ENCODE measurements around the gene ASIC5.
"Not testable (repeated sequence)": the region's sequence is repeated elsewhere in the genome, so short reads cannot be mapped to it uniquely, and the experiment has no call there.

Gene ASIC5

DNA sequence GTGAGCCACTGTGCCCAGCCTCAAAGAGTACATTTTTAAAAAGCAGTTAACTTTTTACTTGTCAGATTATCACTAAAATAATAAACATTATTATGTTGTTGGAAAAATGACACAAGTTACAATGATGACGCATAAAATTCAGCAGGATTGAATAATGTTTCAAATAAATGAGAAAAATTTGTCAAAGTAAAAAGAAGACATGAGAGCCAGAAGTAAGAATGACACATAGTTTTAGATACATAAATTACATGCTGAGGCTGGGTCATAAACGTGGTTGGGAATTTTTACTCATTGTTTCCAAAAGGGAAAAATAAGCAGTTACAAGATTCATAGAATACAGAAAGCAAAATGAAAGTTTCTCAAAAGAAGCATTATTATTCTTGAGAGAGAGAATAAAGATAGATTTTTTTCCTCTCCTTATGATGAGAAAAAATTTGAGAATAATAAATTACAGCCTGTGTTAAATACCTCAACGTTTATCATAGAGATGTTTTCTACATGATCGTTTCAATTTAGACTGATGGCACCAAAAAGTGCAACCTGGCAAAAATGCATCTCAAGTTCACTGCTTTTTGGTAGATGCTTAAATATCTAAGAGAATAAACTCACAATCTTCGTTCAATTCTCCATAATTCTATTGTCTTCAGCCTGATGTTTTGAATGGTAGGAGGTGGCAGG lies 66.8 kb downstream of the ASIC5 start:
- DNase-seq = no peak

DNA sequence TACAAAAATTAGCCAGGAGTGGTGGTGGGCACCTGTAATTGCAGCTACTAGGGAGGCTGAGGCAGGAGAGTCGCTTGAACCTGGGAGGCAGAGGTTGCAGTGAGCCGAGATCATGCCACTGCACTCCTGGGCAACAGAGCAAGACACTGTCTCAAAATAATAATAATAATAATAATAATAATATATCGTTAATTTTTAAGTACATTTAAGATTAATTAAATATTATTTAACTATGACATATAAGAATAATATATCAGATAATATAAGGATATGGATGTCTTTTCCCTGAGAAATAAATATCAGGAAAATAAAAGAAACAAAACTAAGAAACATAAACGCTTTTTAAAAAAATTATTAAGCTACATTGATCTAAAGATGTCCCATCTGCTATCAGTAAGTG lies 68.5 kb downstream of the ASIC5 start:
- not testable (repeated sequence) for DNase-seq

DNA sequence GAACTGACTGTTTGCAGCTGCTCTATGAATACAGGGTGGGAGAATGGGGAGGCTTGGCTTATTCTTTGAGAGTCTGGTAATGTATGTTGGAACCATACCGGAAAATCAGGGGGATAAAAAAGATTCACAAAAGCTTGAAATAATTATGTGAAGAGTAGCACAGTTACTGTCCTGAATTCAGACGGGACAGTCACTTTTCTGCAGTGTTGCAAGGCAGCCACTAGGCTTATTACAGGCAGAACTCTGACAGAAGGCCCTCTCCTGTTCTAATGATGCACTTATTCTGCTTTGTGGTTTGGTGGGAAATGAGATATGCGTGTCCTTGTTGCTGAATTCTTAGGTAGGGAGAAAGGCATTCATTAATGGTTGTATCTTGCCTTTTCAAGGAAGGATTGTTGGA lies 70.1 kb downstream of the ASIC5 start:
- peak; percentile 3 for DNase-seq

DNA sequence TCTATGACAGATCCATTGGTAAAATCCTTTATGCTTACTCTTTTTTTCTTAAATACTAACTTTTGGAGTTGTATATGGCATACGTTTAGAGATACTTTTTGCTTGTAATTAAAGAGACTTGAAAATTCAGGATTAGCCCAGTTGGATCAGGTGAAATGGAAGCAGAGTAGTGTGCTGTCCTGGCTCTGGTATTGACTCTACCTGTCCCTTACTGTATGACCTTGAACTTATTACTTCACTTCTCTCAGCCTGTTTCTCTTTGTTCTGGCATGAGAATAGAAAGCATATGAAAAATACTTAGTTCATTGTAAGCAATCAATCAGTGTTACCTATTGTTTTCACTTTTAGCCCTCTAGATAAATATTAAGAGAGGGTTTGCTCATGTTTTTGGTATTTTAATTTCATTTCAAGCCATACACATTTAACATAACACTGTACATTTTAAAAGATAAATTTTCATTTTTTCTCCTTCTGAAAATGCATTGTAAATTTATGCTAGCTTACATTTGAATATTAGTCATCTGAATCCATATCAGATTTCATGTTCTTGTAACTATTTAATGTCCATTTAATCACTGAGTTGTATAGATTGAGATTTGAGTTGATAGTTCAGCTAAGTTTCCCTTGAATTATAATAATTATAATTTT lies 71.4 kb downstream of the ASIC5 start:
- DNase-seq = no peak

DNA sequence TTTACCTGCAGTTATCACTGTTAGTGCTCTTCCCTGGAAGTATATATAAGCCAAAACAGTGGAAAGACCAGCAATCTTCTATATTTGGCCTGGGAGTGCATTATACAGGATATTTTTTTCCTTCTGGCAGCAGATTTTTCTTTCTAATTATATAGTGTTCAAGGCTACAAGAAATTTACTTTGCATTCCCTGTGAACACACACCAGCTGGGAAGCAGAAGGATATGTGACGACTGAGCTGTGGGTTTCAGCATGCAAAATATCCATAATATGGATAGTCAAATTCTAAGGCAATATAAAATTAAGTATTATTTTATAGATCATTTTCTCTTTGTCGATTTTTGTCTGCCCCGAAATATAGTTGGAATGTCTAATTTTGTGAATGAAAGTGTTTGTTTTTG lies 76.1 kb downstream of the ASIC5 start:
- no peak for DNase-seq

DNA sequence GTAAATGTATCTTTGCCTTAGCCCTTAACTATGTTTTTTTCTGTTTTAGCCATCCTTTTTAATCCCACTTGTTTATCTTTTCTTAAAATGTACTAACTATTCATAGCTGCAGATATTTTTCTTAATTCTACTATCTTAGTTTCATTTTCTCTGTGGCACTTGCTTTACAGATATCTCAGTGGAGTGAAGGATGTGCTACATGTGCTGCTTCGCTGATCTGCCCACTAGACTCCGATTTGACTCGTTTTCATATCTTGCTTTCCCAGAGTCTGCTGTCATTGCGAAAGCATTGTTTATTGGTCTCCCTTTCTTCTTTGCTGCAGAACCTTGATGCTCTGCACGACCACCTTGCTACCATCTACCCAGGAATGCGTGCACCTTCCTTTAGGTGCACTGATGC lies 76.7 kb downstream of the ASIC5 start:
- no peak for DNase-seq

DNA sequence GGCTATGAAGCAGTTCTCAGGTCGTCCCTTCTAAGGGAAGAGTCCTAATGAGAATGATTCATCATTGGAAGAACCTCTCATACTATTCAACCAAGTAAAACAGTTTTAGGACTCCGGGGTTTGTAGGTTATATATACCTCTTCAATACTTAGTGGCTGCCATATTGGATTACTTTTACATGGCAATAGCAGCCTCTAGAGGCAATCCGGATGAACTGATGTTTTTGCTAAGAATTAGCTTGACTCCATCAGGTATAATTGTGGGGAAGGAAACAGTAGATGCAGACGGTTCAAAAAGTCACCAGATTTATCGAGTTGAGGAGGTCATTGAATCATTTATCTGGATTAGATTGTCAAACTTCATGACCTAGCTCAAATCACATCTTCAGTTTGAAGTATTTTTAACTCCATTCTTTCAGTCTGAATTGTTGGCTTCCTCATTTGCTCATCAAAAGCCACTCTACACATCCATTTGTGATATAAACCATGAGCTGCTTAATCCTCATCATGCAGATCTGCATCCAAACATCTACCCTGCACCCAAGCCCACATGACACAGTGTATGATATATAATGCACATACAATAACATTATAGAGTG lies 78.9 kb downstream of the ASIC5 start:
- peak; percentile 20 for DNase-seq

DNA sequence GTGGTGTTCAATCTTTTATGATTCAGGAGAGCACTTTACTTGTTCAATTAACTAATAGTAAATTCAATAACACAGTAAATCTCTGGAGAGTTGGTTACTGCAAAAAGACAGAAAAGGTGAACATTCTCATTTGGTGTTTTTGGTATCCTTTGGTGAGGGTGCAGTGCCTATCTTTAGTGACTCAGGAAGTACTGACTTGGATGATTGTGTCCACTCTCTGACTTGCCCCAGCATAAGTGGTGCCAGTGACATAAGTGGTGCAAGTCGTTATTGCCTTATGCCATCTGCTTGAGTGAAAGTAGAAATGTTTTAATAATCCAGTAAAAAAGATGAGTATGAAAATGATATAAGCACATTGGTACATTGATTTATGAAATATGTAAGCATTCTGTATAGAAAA lies 80.2 kb downstream of the ASIC5 start:
- DNase-seq = no peak

DNA sequence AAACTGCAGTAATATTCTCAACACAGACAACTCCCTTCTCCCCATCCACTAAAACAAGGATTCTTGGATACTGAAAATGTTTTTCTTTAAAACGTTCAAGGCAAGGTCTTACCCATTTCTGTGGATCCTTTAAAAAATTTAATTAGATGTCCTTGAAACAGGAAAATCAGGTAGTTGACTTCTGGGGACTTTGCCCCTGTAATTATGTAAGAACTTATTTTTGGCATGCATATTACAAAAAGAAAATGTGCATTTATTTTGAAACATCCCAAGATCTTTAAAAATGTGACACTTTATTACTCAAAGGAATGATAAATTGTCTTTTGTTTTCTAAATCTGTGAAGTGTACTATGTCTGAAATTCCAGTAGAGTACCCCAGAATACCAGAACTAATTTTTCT lies 81.4 kb downstream of the ASIC5 start:
- no peak for DNase-seq

DNA sequence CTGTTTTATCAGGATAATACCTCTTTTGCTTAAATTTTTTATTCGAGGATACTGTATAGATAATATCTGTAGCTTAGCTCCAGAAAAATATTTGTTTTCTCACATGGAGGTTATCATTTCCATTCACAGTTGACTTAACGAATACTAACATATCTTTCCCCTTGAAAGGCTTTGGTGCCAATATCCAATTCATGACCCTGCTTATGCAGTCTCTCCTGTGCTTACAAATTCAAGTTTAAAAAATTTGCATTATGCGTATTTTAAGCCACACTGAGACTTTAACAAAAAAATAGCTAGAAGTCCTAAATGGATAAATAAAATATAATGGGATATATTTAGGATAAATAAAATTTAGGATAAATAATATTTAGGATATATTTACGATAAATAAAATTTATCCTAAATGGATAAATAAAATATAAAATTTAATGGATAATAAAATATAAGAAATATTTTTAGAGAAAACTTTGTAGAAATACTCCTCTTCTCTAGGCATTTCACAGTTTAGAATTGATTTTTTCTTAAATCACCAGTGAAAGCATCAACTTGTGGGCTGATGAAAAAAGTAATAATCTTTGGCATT lies 84.7 kb downstream of the ASIC5 start:
- no peak for DNase-seq

DNA sequence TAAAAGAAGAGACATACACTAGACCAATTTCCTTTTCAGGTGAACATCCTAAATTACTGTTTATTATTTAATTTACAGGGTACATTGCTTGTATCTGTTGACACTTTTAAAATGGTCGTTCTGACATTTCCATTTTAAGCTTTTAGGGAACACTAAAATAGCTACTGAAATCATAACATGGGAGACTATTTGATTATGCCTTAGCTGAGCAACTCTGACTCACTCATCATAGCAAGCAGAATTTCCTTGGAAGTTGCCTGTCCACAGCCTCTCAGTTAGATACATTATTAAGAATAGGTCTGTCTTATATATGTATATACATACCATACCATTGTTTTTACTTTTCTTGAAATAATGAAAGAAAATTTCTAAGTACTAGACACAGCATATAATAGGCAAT lies 85.3 kb downstream of the ASIC5 start:
- no peak for DNase-seq
